Measurements from ENCODE around the gene CEMIP2. TPM values are rescaled to one million over a fixed set of nuclear protein-coding genes. Genes with fewer than 3 reads are reported as not detected.

CEMIP2 gene
- total RNA-seq, 1 experiment from 2014 or later: 40.5 TPM

- no peak overlapping the region for H3K4me3 Mint-ChIP-seq
- POLR2A ChIA-PET: no interaction called here
- no peaks in the 10 kb centered on the region for H3K36me3 Mint-ChIP-seq
- TF ChIP-seq ZNF425 (CRISPR knock-in tag; conservative IDR thresholded peaks at IDR 0.05): no peak
- TF ChIP-seq ZSCAN18 (CRISPR knock-in tag; IDR thresholded peaks at IDR 0.05): no peak
- no peak for DNase-seq (ENCODE audit: low spot score)
- ATAC-seq: no peak
- no peak overlapping the region for H3K27ac Mint-ChIP-seq
- no peaks in the 10 kb centered on the region for H3K27me3 Mint-ChIP-seq (ENCODE audit: low read depth)
- CTCF ChIA-PET: interaction anchor here (2.4 kb wide), 1 partner anchor 10 kb away, joined by 11 read pairs; no protein-coding TSS in a partner anchor
- H3K9me3 Mint-ChIP-seq: peaks cover 6% of the 10 kb centered on the region
- H3K4me1 Mint-ChIP-seq: 0 out of 2 replicates have a peak, but pooled peaks cover 7% of the 10 kb centered on the region
These were observed 29.0 kb upstream of the CEMIP2 start for GRCh38 chr9:71797266-71797665.

DNA sequence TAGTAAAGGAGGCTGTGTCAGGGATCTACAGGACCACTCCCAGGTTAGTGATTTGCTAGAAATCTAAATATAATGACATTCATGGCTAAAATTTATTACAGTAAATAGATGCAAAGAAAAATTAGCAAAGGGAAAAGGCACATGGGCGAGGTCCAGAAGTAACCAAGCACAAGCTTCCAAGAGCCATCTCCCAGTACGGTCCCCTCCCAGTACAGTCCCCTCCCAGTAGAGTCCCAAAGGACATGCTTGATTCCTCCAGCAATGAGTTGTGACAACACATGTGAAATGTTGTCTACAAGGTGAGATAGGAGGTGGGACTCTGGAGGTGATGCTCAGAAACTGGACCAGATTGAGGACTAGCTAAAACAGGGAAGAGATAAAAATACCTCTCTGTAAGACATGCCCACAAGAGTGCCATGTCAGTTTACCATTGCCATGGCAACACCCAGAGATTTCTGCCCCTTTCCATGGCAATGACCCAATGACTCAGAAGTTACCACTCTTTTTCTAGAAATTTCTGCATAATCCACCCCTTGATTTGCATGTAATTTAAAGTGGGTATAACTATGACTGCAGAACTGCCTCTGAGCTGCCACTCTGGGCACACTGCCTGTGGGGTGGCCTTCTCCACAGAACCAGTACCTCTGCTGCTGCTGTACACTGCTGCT, 27.9 kb upstream of the CEMIP2 start:
- H3K27ac Mint-ChIP-seq: no peak overlapping the region
- no peak overlapping the region for H3K4me3 Mint-ChIP-seq
- no peaks in the 10 kb centered on the region for H3K4me1 Mint-ChIP-seq
- DNase-seq (ENCODE audit: low spot score) (no peak), ATAC-seq (no peak)
- no peaks in the 10 kb centered on the region for H3K27me3 Mint-ChIP-seq (ENCODE audit: low read depth)
- CTCF ChIA-PET: interaction anchor here (2.4 kb wide), 1 partner anchor 11 kb away, joined by 11 read pairs; no protein-coding TSS in a partner anchor
- H3K36me3 Mint-ChIP-seq: no peaks in the 10 kb centered on the region
- POLR2A ChIA-PET: no interaction called here
- H3K9me3 Mint-ChIP-seq: peaks cover 5% of the 10 kb centered on the region
- no peak for TF ChIP-seq ATF6 (CRISPR knock-in tag; IDR thresholded peaks at IDR 0.05)
- no peak for TF ChIP-seq ZNF532 (CRISPR knock-in tag; IDR thresholded peaks at IDR 0.05; ENCODE audit: borderline replicate concordance)
- no peak for TF ChIP-seq PRDM15 (CRISPR knock-in tag; IDR thresholded peaks at IDR 0.05)
- TF ChIP-seq ZNF416 (CRISPR knock-in tag; IDR thresholded peaks at IDR 0.05): no peak
- no peak for TF ChIP-seq ELF4 (CRISPR knock-in tag; IDR thresholded peaks at IDR 0.05; ENCODE audit: low read depth)
- TF ChIP-seq, protein P1, sequence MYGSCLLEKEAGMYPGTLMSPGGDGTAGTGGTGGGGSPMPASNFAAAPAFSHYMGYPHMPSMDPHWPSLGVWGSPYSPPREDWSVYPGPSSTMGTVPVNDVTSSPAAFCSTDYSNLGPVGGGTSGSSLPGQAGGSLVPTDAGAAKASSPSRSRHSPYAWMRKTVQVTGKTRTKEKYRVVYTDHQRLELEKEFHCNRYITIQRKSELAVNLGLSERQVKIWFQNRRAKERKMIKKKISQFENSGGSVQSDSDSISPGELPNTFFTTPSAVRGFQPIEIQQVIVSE (CRISPR knock-in tag; IDR thresholded peaks at IDR 0.05; ENCODE audit: borderline replicate concordance): no peak
- no peak for TF ChIP-seq ZNF121 (CRISPR knock-in tag; IDR thresholded peaks at IDR 0.05)
- no peak for TF ChIP-seq TP53 (CRISPR knock-in tag; IDR thresholded peaks at IDR 0.05)
- TF ChIP-seq CREM (CRISPR knock-in tag; IDR thresholded peaks at IDR 0.05): no peak
- TF ChIP-seq, protein P2, sequence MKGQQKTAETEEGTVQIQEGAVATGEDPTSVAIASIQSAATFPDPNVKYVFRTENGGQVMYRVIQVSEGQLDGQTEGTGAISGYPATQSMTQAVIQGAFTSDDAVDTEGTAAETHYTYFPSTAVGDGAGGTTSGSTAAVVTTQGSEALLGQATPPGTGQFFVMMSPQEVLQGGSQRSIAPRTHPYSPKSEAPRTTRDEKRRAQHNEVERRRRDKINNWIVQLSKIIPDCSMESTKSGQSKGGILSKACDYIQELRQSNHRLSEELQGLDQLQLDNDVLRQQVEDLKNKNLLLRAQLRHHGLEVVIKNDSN (CRISPR knock-in tag; IDR thresholded peaks at IDR 0.05): no peak
